ENCODE measurements around the gene ASAP2.

- no peak for TF ChIP-seq CTCF (optimal IDR thresholded peaks at IDR 0.05 in 1 of 3, IDR thresholded peaks at IDR 0.05 in 1 of 3, conservative IDR thresholded peaks at IDR 0.05 in 1 of 3; ENCODE audit: extremely low read depth in 1 of 3, insufficient read depth in 2 of 3, low read length in 3 of 3)
- TF ChIP-seq EZH2 (IDR thresholded peaks at IDR 0.05; ENCODE audit: low read length), result no peak
These were observed 212.1 kb downstream of the ASAP2 start for GRCh38 chr2:9418746-9419145.
